ENCODE results near the gene KRTAP5-10.
A peak's percentile ranks its signal among the peaks of the same experiment; 100 is the strongest.
"Not testable (repeated sequence)": the region's sequence is repeated elsewhere in the genome, so short reads cannot be mapped to it uniquely, and the experiment has no call there.

The KRTAP5-10 gene, protein sequence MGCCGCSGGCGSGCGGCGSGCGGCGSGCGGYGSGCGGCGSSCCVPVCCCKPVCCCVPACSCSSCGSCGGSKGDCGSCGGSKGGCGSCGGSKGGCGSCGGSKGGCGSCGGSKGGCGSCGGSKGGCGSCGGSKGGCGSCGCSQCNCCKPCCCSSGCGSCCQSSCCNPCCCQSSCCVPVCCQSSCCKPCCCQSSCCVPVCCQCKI

GRCh38 chr11:71565263-71565662 lies at the start of gene KRTAP5-10:
KRTAP5-10 (plus strand) TSS chr11:71565563; CDS start chr11:71565588, 25 bp downstream.
- no peaks in the 10 kb centered on the region for H3K9me3 Mint-ChIP-seq
- no peak within 1 kb of the TSS for H3K27ac Mint-ChIP-seq
- peaks cover 5% of the 10 kb centered on the region for H3K4me1 Mint-ChIP-seq
- H3K4me3 Mint-ChIP-seq: no peak within 1 kb of the TSS
- ATAC-seq: no peak
- peaks cover 70% of the 10 kb centered on the region for H3K27me3 Mint-ChIP-seq
- no peaks in the 10 kb centered on the region for H3K36me3 Mint-ChIP-seq

- H3K27ac Mint-ChIP-seq: no peak overlapping the region
- H3K4me3 Mint-ChIP-seq: no peak overlapping the region
- H3K9me3 Mint-ChIP-seq: peaks cover 11% of the 10 kb centered on the region
- peak; percentile 48 for ATAC-seq
- peaks cover 8% of the 10 kb centered on the region for H3K36me3 Mint-ChIP-seq
- H3K27me3 Mint-ChIP-seq: no peaks in the 10 kb centered on the region
- no peaks in the 10 kb centered on the region for H3K4me1 Mint-ChIP-seq
These were observed 46.6 kb upstream of the KRTAP5-10 start for GRCh38 chr11:71518506-71519471.

DNA sequence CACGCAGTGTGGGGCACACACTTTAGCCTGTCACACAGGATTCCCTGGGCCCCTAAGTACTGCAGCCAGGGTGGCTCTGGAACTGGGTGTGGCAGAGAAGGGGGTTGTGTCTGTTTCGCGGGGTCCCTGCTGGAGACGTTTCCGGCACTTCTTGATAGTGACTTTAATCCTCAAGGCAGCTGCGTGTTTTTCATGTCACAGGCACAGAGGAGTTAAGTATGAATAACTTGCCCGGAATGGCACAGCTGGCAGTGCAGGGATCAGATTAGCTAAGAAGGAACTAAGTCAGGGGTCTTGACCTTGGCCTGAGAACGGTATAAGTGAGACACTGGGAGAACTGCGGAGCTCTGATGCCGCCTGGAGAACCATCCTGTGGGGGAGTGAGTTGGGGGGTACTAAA lies 45.8 kb upstream of the KRTAP5-10 start:
- Mint-ChIP-seq H3K4me3 (no peak overlapping the region), H3K4me1 (no peaks in the 10 kb centered on the region), H3K27me3 (no peaks in the 10 kb centered on the region), H3K36me3 (peaks cover 8% of the 10 kb centered on the region), H3K27ac (no peak overlapping the region), H3K9me3 (peaks cover 11% of the 10 kb centered on the region)
- no peak for ATAC-seq

GRCh38 chr11:71525188-71525937 lies 40.0 kb upstream of the KRTAP5-10 start:
- Mint-ChIP-seq H3K27me3 (peaks cover 13% of the 10 kb centered on the region), H3K4me3 (no peak overlapping the region), H3K4me1 (peaks cover 2% of the 10 kb centered on the region), H3K27ac (no peak overlapping the region), H3K9me3 (peaks cover 9% of the 10 kb centered on the region), H3K36me3 (peaks cover 8% of the 10 kb centered on the region)
- no peak for ATAC-seq

GRCh38 chr11:71525938-71526495 lies 39.3 kb upstream of the KRTAP5-10 start:
- Mint-ChIP-seq H3K27ac (no peak overlapping the region), H3K4me1 (peaks cover 7% of the 10 kb centered on the region), H3K4me3 (no peak overlapping the region), H3K9me3 (peaks cover 6% of the 10 kb centered on the region), H3K36me3 (peaks cover 6% of the 10 kb centered on the region), H3K27me3 (peaks cover 13% of the 10 kb centered on the region)
- no peak for ATAC-seq

DNA sequence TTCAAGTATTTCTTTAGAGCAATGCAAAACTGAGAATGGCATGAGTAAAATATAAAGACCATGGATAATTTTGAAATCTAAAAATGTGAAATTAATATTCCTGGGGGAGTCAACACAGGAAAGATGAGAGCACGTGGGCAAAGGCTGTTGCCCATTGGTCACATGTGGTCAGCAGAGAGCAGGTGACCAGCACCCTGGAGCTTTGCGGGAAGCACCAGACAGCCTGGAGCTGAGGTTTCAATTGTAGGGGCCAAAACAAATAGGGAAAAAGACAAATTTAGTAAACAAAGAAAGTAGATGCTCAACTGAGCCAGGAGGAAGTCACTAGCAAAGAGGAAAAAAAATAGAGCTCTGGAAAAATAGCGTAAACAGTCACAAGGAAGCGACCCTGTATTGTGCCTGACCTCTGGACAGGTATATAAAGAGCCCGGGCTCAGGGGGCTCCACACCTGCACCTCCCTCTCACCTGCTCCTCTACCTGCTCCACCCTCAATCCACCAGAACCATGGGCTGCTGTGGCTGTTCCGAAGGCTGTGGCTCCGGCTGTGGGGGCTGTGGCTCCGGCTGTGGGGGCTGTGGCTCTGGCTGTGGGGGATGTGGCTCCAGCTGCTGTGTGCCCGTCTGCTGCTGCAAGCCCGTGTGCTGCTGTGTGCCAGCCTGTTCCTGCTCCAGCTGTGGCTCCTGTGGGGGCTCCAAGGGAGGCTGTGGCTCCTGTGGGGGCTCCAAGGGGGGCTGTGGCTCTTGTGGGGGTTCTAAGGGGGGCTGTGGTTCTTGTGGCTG lies 38.4 kb upstream of the KRTAP5-10 start, which contains the start of gene KRTAP5-7:
Gene KRTAP5-7, plus strand, starts transcription at position 472 of the 780 bp plus-strand sequence. Its CDS starts 34 bp downstream, at position 506.
- not testable (repeated sequence) for H3K36me3 Mint-ChIP-seq, H3K27ac Mint-ChIP-seq, ATAC-seq, H3K9me3 Mint-ChIP-seq, H3K4me3 Mint-ChIP-seq, H3K4me1 Mint-ChIP-seq
- H3K27me3 Mint-ChIP-seq: peaks cover 13% of the 10 kb centered on the region

DNA sequence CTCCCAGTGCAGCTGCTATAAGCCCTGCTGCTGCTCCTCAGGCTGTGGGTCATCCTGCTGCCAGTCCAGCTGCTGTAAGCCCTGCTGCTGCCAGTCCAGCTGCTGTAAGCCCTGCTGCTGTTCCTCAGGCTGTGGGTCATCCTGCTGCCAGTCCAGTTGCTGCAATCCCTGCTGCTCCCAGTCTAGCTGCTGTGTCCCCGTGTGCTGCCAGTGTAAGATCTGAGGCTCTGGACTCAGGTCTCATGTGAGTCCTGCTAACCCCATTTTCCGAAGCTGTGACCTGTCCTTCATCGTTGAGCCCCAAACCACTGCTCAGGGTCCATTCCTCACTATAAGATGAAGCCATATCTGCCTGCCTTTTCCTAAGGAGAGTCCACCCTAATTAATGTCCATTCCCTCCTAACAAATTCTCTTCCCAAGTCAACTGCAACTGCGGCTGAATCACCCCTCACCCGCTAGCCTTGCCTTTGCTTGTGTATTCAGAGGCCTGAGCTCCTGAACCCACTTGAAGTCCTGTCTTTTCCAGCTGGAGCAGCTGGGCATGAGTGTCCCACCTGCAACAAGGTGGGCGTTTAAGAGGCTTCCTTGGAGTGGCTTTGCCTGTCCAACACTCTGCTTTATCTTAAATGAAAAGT lies 37.7 kb upstream of the KRTAP5-10 start:
- Mint-ChIP-seq H3K4me1 (peaks cover 7% of the 10 kb centered on the region), H3K9me3 (no peaks in the 10 kb centered on the region), H3K4me3 (no peak overlapping the region), H3K27ac (no peak overlapping the region), H3K36me3 (no peaks in the 10 kb centered on the region), H3K27me3 (peaks cover 13% of the 10 kb centered on the region)
- ATAC-seq: no peak

DNA sequence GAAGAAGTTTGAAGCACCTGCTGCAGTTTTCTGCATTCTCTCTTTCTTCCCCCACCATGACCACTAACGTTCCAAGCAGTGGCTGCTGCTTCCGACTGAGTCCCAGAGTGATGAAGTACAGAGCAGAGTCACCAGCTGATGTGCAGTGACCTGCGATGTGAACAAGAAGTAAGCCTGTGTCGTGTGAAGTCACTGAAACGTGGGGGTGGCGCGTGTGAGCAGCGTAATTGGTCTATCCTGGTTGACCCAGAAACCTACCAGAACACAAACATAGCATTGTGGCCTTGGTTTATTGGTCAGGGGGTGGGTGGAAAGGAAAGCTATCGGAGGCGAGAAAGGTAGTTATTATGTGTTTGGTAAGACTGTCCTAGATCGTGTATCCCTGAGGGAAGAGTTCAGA lies 34.8 kb upstream of the KRTAP5-10 start:
- Mint-ChIP-seq H3K9me3 (no peaks in the 10 kb centered on the region), H3K4me3 (no peak overlapping the region), H3K27me3 (peaks cover 17% of the 10 kb centered on the region), H3K27ac (no peak overlapping the region), H3K36me3 (no peaks in the 10 kb centered on the region), H3K4me1 (peaks cover 7% of the 10 kb centered on the region)
- peak; percentile 63 for ATAC-seq

DNA sequence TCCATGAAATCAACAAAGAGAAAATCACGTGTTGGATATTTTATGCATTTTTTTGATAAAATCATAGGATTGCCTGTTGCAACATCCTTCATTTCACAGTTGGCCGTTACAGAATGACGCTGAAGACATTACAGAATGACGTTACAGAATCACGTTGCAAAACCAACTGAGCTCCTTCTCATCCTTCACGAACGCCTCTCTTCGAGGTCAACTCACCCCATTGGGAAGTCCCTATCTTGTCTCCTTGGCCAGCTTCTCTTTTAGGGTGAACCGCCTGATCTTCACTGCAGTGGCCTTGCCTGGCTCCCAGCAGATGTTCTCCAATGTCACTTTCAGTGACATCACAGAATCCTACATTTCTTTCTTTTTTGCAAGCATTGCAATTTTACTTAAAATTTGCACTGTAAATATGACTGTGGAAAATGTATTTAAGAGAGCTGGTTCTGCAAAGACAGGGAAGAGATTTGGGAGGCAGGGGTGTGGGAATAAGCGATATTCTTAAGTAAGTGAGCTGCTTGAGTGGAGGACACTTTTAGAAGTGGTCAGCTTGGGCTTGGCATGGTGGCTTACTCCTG lies 33.2 kb upstream of the KRTAP5-10 start:
- ATAC-seq: no peak
- H3K27ac Mint-ChIP-seq: no peak overlapping the region
- peaks cover 31% of the 10 kb centered on the region for H3K27me3 Mint-ChIP-seq
- H3K4me3 Mint-ChIP-seq: no peak overlapping the region
- no peaks in the 10 kb centered on the region for H3K9me3 Mint-ChIP-seq
- H3K36me3 Mint-ChIP-seq: no peaks in the 10 kb centered on the region
- peaks cover 7% of the 10 kb centered on the region for H3K4me1 Mint-ChIP-seq

DNA sequence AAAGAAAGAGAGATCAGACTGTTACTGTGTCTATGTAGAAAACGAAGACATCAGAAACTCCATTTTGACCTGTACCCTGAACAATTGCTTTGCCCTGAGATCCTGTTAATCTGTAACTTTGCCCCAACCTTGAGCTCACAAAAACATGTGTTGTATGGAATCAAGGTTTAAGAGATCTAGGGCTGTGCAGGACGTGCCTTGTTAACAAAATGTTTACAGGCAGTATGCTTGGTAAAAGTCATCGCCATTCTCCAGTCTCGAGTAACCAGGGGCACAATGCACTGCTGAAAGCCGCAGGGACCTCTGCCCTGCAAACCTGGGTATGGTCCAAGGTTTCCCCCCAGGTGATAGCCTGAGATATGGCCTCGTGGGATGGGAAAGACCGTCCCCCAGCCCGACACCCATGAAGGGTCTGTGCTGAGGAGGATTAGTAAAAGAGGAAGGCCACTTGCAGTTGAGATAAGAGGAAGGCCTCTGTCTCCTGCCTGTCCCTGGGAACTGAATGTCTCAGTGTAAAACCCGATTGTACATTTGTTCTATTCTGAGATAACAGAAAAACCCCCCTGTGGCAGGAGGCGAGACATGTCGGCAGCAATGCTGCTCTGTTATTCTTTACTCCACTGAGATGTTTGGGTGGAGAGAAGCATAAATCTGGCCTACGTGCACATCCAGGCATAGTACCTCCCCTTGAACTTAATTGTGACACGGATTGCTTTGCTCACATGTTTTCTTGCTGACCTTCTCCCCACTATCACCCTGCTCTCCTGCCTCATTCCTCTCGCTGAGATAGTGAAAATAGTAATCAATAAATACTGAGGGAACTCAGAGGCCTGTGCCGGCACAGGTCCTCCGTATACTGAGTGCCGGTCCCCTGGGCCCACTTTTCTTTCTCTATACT lies 30.4 kb upstream of the KRTAP5-10 start:
- not testable (repeated sequence) for H3K27ac Mint-ChIP-seq, H3K4me3 Mint-ChIP-seq, H3K9me3 Mint-ChIP-seq, H3K4me1 Mint-ChIP-seq, ATAC-seq, H3K36me3 Mint-ChIP-seq
- peaks cover 42% of the 10 kb centered on the region for H3K27me3 Mint-ChIP-seq

- Mint-ChIP-seq H3K27me3 (peaks cover 48% of the 10 kb centered on the region), H3K4me3 (no peak overlapping the region), H3K27ac (no peak overlapping the region), H3K36me3 (no peaks in the 10 kb centered on the region), H3K4me1 (peaks cover under 1% of the 10 kb centered on the region), H3K9me3 (peaks cover 3% of the 10 kb centered on the region)
- ATAC-seq: no peak
These were observed 29.5 kb upstream of the KRTAP5-10 start for GRCh38 chr11:71535825-71536224.

DNA sequence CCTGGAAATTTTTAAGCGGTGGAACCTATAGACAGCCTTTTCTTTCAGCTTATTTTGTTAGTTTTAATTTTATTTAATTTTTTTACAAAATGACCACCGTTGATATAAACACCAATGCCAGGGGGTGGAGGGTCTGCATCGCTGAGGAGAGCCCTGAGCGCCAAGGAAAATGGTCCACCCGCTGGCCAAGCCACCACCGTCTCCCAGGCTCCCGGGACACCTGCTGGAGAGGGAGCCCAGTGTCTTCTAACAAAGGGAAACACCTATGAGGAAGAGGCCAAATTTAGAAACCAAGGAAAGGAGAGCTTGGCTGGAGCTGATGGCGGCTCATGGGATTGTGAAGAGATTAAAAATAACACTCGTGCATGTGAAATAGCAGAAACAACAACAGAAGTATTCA lies 27.8 kb upstream of the KRTAP5-10 start:
- Mint-ChIP-seq H3K27ac (no peak overlapping the region), H3K27me3 (peaks cover 61% of the 10 kb centered on the region)
- ATAC-seq: peak; percentile 31

More for the DNA sequence above, 27.8 kb upstream of the KRTAP5-10 start:
- Mint-ChIP-seq H3K9me3 (peaks cover 6% of the 10 kb centered on the region), H3K36me3 (peaks cover 5% of the 10 kb centered on the region), H3K4me3 (no peak overlapping the region), H3K4me1 (no peaks in the 10 kb centered on the region)

Data from stimulated activated memory B cell treated with anti-CD40 and anti-IgM and Interleukin-4, amounts not matched to agents 10 μg/mL and 1 μg/mL and 100 μg/mL, for 72 hours (primary cell).